GM12874 (cell line): ENCODE results near the gene OR10G2.

Experiments used
- TF ChIP-seq, protein P1 (sequence below): IDR thresholded peaks from 2 replicates; pipeline ENCODE4 v1.5.1; 2011; ENCODE audit warnings: low read depth, mild to moderate bottlenecking, control low read depth, low read length, moderate library complexity; ENCODE audit not compliant: insufficient read depth

Gene OR10G2

DNA sequence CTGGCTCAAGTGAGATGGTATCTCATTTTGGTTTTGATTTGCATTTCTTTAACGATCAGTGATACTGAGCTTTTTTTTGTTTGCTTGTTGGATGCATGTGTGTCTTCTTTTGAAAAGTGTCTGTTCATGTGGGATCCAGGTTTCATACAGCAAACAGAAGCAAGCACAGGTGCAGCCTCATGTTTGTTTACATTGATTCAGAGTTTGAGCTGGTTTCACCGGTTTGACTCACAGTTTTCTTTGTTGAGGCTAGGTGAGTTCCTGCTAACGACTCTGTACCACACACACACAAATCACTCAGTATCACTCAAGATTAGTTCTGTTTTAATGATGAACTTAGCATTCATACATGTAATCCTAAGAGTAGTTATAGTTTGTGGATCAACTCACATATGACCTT lies 3.7 kb downstream of the OR10G2 start:
- TF ChIP-seq, protein P1, sequence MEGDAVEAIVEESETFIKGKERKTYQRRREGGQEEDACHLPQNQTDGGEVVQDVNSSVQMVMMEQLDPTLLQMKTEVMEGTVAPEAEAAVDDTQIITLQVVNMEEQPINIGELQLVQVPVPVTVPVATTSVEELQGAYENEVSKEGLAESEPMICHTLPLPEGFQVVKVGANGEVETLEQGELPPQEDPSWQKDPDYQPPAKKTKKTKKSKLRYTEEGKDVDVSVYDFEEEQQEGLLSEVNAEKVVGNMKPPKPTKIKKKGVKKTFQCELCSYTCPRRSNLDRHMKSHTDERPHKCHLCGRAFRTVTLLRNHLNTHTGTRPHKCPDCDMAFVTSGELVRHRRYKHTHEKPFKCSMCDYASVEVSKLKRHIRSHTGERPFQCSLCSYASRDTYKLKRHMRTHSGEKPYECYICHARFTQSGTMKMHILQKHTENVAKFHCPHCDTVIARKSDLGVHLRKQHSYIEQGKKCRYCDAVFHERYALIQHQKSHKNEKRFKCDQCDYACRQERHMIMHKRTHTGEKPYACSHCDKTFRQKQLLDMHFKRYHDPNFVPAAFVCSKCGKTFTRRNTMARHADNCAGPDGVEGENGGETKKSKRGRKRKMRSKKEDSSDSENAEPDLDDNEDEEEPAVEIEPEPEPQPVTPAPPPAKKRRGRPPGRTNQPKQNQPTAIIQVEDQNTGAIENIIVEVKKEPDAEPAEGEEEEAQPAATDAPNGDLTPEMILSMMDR = no peak

DNA sequence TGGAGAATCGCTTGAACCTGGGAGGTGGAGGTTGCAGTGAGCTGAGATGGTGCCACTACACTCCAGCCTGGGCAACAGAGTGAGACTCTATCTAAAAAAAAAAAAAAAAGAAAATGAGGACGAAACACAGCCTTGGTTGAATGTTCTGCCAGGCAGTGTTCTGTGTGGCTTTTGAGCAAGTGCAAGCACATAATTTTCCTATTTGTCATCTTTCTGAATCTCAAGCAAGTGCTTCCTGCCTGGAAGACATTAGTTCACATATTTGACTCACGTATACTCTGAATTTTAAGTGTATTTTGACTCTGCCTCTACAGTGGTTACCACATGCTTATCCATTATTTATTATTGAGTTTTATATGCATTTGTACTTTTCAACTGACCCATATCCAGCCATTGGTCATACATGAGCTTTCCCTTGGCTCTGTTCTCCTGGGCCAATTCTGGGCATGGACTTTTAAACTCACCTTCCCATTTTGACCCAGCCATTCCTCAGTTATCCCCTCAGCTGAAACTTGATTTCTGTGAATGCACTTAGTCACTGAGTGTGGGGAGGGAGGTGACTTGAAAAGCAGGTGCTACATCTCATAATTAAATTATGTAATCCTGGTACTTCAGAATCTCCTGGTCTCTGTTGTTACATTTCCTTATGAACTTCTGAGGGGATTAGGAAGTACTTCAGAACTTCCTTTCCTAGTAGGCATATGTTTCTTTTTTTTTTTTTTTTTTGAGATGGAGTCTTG lies 8.1 kb downstream of the OR10G2 start:
- TF ChIP-seq, protein P1 = no peak

- TF ChIP-seq, protein P1 = no peak
These were observed 17.1 kb downstream of the OR10G2 start for GRCh38 chr14:21617614-21618013.

DNA sequence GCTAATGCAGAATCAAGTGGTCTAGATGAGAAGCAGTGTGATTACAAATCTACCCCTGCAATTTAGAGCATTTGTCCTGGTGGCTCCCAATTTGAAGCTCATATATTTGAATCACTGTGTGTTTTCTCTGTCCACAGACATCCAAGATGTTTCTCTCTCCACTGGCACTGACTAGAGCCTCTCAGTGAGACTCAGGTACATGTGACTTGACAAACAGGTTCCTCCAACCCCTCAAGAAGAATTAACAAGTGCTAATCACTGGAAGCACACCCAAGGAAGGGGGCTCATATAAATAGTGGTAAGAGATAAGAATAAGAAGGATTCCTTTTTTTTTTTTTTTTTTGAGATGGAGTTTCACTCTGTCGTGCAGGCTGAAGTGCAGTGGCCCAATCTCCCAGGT lies 20.5 kb downstream of the OR10G2 start:
- TF ChIP-seq, protein P1 = no peak

DNA sequence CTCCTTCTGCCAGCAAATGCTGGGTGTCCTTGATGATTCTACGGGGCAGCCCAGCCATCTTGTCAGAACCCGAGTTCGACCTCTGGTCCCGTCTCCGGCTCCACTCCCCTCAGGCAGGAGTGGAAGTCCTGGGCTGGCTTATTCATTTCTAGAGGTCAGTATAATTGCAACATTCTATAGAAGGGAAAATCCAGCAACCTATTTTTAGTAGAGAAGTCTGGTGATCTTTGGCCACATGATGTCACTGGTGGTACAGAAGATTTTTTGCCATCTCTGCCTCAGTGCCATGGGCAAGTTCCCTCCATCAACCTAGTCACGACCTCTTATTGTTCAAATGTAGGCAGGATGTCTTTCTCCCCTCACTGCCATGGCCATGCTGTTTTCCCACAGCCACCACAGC lies 22.4 kb downstream of the OR10G2 start:
- TF ChIP-seq, protein P1 = no peak

DNA sequence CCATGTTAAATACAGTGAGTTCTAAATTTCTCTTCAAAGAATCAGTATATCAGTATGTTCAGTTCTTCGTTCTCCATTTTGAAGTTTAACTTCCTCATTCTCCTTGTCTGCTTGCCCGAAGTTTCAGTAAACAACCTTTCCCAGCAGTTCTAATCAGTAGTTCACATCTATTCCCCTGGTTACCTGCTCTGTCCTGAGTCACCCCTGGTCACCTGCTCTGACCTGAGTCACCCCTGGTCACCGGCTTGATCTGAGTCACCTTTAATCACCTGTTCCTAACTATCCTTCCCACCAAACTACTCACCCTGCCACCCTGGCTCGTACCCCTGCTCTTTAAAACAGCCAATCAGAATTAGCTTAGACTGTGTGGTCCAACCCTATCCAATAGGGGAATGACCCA lies 45.4 kb downstream of the OR10G2 start:
- TF ChIP-seq, protein P1 = no peak
